Bone marrow (tissue), 2 donors: Measurements from ENCODE around the gene CENPP.

ENCODE experiments used
- DNase-seq, 2 donors: peaks; one replicate each; lab custom pipeline; 2025; lab: John Stamatoyannopoulos, UW

Gene CENPP

DNA sequence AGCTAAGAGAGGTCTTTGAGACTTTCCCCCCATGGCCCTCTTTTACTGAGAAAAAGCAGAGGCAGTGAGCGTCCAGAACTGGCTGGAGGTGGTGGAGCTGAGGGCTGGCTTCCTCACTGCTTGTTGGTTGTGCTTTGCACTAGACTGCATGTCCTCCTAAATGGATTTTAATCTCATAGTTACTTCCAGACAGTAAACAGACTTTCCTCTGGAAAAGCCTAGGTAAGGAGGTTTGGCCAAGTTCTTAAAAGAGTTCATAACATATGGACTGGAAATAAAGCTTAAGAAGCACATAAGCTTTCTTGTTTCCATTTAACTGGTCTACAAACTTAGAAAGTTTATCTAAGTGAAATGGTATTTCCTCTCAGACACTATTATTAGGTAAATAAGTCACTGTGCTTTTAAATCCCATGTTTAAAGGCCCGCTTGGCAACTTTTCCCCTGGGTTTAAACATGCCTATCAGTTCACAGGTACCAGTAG is 154.6 kb downstream of the CENPP start:
- no peak for DNase-seq

DNA sequence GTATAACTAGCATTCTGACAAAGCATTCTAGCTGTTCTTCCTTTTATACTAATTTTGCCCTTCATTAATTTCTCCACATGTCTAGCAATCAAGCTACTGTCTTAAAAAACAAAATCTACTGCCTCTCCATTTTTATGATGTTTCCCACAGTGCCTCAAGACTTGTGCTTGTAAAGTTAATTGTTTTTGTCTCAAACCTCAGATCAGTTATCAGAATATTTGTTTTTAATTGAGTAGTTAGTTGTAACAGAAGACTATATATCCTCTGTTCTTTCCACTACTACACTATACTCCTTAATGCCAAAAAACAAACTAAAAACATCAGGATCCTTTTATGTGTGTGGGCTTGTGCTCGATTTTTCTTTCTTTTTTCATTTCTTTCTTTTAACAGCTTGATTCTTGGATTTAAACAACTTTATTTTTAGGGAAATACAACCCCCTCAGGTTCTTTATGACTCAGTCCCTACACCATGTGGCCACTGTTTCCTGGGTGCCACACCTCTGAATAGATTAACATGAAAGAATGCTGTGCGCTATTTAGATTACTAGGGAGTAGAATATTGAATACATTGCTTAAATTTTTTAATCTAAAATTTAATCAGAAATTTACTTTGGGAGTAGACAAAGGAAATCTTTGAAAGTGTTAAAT is 155.4 kb downstream of the CENPP start:
- no peak for DNase-seq

DNA sequence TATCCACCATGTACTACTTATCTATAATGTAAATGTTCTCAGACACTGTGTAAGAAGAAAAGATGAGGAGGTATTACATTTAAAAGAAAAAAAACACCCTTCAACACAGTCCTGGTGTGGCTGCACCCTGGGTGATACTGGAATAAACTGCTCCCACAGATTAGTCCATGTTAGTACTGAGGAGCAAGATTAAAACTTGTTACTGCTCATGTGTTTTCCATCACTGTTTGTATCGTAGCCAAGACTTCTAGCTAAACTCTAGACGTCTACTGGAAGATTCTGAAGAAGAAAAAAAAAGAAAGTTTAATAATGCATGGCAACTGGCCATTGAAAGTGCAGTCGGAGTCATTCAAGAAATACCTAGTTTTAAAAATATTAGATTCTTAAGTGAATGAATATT is 156.6 kb downstream of the CENPP start, which contains the start of gene ASPN:
Gene ASPN (minus strand): TSS at position 178 of the 400 bp plus-strand sequence.
- DNase-seq: no peak

DNA sequence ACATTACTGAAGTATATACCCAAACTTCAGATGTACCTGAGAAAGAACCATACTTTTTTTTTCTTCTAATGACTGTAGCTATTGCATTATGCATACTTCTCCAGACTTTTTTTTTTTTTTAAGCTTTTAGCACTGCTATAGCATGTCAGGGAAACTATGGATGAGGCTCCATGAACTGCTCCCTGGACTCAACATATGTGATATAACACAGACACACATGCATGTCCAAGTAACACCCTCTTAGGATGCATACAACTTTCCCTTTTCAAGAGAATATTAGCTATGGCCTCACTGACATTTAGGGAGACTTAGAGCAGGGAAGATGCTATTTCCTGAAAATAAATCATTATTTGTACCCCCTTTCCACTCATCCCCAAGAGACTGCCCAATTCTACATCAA is 157.1 kb downstream of the CENPP start:
- DNase-seq: no peak

DNA sequence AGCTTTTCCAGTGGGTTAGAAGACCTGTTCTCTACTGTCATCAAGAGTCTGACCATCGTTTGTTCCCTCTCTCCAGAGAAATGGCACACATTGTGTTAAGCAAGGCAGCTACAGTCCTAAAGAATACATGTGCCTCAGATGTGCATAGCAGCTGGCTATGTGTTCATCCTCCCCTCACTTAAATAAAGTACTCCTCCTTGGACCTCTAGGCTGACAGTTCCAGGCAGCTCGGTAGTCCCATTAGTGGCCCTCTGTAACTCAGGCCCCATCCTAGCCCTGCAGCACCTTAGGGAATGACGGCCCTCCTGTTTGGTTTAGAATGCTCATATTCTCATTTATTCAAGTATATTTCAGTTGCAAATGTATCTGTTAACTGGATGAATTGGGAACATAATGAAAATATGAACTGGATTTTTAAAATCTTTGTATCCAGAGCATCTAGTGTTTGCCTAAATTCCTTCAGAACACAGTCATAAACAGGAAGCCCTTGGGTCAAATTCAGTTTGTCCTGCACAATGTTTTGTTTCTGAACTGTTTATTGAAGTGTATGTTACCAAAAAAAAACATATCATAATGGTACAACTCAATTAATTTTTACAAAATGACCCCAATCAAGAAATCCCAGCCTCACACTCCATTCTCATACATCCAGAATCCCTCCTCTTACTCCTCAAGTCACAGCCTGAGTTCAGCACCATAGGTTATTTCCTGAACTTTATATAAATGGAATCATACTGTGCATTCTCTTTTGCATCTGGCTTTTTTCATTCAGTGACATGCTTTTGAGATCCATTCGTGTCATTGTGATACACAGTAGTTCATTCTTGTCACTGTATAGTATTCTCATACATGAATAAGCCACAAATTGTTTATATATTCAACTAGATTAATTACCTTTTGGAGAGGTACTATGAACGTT is 158.1 kb downstream of the CENPP start:
- no peak for DNase-seq

DNA sequence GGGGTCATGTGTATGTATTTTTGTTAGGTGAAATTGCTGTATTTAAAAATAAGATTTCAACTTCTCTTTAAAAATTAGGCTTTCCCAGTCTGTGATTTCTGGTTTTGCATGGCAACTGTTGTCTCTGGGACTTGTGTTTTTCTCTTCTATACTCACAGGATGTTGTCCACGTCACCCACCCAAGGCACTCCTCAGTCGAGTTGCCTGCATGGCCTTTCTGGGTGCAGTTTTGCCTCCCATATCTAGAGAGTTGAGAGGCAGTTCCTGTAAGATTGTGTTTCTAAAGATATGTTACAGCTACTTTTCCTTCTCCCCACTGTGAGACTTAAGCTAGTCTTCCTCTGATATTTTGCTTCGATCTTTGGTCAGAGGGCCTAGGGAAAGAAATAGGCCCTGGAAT is 158.8 kb downstream of the CENPP start:
- DNase-seq: no peak

DNA sequence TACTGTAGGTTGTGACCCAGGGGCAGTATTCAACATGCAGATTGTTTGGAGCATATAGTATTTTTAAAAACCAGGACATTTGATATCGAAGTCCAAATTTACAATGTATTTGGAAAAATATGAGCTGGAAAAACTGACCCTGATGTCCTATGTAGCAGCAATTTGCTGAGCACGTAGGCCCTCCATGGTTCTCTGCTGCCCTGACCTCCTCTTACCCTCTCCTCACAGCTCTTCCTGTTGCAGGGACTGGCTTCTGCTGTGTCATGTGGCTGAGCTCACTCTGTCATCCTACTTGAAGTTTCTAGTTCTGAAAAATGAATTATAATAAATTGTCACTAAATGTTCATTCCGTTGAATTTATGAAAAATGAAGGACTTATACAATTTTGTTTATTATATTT is 160.6 kb downstream of the CENPP start:
- DNase-seq: no peak

DNA sequence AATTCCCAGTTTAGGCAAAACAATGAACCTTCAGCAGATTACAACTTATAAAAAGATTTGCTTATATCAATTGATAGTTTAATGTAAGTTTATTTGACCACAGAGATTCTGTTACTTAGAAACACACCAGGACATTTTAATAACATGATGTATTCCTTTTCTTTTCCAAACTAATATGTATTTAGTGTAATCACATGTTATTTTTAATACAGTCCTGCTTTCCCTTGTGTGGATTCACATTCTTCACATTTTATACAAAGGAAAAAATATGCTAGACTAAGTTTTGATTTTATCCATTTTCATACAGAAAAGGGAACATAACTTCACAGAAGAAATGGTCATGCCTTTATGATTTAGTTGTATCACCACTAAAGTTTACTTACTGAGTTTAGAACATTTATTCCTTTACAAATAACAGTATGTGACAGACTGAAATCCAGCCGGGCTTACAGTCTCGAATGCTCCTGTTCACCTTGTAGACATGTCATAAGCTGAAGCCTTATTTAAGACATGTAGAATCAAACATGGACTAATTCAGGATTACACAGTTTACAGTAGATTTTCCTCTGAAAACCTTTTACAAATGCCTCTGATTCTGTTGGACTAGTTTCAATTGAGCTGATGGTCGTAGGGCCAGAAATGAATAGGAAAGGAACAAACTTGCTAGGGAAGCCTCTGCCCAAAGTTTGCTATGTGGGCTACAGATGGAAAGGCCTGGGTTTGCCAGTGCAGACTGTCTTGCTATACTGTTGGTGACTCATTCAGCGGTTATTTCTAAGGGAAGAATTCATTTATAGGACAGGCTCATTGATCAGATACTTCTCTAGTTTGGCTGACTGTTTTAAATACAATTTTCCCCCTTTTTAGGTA is 163.2 kb downstream of the CENPP start:
- DNase-seq: no peak

DNA sequence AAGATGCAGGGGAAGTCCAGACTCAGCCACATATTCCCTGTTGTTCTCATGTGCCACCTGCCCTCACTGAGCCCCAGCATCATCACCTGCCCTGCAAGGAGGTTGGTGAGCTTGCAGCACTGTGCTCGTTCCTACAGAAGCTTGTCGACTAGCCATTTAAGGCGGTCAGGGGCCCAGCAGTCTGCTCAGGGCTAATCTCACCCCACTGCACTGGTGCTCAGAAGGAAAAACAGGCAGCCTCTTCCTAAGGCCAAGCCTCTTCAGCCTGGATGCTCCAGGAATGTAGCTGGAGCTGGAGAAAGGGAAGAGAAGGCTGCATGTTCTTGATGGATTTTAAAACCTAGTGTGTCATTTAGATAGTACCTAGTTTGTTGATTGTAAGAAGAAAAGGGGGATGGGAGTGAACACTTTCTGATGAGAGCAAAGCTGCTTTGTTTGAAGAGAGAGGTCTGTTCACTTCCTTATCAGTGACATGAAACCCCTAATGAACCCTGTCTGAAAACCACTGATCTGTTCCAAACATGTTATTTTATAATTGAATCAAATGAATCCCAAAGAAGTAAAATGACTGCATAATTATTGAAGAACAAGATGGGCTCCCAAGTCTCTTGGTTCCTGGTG is 167.1 kb downstream of the CENPP start:
- DNase-seq: no peak

DNA sequence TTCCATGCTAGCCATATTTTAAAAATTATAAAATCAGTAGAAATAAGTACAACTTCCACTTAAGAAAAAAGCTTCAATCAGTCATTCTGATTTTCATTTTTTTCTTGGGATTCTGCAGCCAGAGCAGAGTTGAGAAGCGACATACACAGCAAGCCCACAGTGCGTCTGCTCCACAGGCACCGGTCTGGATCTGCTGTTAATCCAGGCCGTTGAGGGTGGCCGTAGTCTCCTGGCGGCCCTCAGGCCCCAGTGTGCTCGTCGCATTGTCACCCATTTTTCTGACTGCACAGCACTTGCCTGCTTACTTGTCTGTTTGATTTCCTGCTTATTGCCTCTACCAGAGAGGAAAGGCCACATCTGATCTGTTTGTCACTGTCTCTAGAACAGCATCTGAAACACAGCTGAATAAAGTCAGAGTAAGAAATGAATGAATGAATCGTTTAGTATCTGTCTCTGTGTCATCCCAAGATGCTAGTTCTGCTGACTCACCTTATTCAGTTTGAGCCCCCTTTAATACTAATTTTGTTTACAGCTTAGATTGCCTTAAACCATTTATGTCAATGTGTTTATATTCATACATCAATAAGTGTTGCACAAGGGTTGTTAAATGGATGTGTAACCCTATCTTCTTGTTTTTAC is 168.1 kb downstream of the CENPP start:
- DNase-seq: no peak

DNA sequence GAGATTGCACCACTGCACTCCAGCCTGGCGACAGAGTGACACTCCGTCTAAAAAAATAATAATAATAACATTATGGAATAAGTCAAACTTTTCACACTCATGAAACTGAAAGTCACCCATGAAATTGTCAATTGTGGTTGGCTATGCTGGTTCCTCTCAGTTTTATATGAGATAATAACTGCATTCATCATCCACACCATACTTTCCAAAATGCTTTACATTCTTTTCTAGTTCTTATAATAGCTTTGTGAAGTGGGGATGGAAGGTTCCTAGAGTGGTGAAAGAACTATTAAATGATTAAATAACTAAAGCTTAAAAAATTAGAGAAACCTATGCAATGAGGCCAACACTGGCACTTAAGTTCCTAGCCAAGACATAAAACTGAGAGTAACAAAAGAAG is 169.1 kb downstream of the CENPP start:
- DNase-seq: no peak

DNA sequence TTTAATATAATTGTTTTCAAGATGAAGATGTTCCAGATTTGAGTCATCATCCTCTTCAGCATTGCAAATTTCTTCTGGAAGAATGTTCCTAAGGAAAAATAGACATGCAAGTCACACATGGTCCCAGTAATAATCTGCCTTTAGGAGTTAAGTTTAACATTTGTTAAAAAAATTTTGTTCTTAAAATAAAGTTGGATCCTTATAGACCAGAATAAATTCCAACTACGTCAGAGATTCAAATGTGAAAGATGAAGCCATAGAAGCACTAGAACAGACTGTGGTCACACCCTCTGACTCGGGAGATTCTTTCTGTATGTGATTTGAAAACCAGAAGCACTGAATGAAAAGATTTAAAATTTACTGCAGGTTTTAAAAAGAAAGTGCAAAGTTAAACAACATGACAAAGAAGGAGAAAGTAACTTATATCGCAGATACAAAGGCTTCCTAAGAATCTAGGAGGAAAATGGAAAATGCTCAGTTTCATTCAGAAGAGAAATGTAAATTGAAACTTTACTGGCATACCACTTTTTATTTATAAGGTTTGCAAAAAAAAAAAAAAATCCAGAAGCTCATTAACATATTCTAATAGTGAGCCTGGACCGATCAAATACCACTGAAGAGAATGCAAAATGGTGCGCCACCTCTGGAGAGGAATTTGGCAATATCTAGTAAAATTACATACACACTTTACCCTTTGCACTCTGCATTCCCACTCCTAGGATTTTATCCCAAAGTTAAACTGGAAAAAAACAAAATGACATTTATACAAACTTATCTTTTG is 170.8 kb downstream of the CENPP start:
- no peak for DNase-seq

DNA sequence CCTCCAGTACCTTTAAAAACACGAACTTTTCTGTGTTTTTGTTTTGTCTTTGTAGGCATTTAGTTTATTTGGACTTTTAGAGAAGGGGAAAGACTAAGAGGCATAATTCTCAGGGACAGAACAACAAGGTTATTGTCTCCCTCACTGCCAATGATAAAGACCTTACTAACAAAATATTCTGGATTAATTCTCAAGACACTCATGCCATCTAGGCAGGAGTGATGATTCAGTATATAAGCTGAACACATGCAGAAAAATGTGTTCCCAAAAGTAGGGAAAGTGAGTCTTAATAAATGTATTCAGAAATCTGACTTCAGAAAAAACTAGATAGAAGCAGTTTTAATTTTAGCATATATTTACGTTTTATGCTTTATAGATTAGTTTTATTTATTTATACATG is 173.9 kb downstream of the CENPP start:
- DNase-seq: no peak

DNA sequence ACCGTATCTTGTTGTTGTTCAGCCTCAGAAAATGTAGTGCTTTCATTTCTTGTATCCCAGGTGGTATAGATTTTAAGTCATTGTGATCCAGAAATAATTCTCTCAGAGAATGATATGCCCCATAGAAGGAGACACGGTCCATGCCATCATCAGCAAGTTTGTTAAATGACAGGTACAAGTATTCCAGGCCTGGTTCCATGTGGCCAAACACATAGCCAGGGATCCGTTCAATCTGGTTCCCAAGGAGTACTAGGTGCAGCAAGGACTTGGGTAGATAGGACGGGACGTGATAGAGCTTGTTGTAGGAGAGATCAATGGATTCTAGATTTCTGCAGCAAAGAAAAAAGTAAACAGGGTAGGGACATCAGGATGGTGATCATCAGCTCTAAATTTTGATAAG is 175.0 kb downstream of the CENPP start:
- no peak for DNase-seq

DNA sequence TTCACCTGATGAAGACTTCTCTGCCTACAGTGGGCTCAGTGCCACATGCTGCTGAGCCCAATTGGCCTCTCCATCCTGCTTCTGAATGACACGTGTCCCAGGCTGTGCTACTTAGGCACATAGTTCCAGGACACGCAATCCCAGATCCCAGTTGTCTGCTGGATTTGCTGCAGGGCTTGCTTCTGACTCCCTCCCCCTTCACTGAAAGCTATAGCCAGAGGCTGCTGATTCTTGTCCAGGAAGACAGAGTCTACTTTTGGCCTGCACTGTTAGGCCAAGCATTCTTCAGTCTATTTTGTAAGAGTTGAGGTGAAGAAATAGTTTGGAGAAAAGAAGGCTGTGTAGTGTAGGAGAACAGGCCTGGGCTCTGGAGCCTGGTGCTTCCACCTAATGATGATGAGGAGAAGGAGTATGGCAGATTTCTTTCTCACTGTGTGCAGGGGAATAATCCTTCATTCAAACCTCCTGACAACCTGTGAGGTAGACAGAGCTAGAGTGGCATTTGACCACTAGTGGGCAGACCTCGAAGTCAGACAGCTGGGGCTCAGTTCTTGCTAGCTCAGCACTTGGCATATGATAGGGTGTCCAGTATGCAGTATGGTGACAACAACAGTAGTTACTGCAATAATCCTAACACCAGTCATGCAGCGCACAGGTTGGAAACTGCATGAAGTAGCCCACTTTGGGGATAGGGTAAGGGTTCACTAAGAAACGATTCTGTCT is 176.1 kb downstream of the CENPP start:
- DNase-seq: no peak

DNA sequence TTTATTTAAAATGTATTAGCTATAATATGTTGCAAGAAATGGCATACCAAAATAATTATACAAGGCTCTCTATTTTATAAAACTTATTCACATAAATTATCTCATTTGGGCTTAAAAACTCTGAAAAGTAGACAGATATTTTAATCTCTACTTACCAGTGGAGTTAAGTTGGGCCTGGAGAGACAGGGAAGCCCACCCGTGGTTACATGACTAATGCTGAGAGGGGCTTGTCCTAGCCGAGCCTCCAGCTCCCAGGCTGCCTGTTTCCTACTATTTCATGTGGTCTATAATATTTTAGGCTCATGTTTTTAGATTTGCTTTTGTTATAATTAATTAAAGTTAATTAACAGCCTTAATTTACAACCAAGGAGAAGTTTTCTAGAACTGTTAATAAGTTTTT is 177.4 kb downstream of the CENPP start:
- DNase-seq: no peak

DNA sequence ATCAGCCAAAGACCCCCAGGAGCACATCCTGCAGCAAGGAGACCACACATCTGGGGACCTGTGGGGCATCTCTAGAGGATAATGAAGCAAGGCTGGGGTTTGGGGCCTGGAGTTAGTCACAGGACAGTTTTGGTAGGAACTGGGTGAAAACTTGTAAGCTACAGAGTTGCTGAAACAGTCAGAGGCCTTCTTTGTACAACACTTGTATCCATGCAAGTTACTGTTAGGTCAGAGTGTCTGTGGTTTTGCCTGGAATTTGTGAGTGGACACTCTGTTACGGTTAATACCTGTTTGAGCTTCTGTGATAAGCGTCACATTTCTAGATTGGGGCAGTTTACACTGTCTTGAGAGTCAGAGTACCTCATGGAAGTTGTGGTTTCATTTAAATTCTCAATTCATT is 179.1 kb downstream of the CENPP start:
- DNase-seq: no peak

DNA sequence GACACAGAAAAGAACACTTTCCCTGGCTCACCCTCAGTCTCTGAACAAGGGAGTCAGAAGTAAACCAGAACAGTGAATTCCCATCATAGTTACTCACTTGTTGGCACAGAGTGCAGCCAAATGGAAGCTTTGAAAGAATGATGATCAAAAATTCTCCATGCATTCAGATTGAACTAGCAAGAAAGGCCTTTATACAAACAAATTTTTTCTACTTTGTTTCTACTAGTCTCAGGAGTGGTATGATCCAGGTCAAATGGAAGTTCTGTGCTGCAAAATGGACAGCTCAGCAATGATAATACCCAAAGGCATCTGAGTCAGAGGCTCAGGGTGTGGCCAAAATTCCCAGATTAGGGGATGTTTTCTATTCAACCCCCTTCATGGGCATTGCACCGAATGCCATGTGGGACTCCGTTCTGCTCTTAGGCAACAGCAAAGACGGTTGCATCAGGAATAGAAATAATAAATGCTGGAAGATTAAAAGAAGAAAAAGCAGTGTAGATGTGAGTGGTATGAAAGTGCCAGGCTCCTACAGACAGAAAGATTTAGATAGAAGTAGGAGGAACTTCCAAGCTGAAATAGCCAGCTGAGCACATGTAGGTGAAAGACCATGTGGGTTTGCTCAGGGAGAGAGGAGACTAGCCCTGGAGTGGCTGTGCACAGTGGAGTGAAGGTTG is 180.6 kb downstream of the CENPP start:
- DNase-seq: no peak

DNA sequence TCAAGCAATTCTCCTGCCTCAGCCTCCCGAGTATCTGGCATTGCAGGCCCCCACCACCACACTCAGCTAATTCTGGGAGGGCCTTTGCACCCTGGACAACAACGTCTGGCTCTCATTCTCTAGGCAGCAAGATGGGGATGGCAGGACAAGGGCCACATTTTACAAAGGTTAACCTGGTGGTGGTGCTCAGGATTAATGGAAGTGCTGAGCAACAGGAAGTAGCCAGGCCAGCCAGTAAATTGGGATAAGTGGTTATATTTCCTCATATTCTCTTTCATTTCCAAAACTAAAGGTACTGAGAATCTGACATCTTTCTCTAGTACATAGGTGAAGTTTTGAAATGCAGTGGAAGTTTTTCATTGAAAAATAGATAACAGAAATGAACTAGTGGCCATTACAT is 181.3 kb downstream of the CENPP start:
- no peak for DNase-seq
